Colonic mucosa (tissue), 4 donors: ENCODE measurements around the gene DCAF17. TPM values are rescaled to one million over a fixed set of nuclear protein-coding genes. Genes with fewer than 3 reads are reported as not detected.

ENCODE experiments used
- DNase-seq: peaks from one replicate; pipeline ENCODE4 v3.0.0-alpha.2; 2020
- H3K27ac ChIP-seq: fragments of 200-600 bp; one replicate; pipeline ENCODE4 v1.8.0; 2021
- H3K27me3 ChIP-seq: fragments of 200-600 bp; one replicate; pipeline ENCODE4 v1.8.0; 2021
- H3K36me3 ChIP-seq: fragments of 200-600 bp; one replicate; pipeline ENCODE4 v1.8.0; 2021
- H3K4me1 ChIP-seq: fragments of 200-600 bp; one replicate; pipeline ENCODE4 v1.8.0; 2021; ENCODE audit warnings: mild to moderate bottlenecking
- H3K4me3 ChIP-seq: fragments of 200-600 bp; one replicate; pipeline ENCODE4 v1.8.0; 2021
- H3K9ac ChIP-seq, 2 donors: one replicate each; pipeline ENCODE4 v1.7.0; 2013; ENCODE audit warnings: control low read depth in 2 of 2, low read depth in 2 of 2, low read length in 2 of 2
- H3K9me3 ChIP-seq: fragments of 200-600 bp; one replicate; pipeline ENCODE4 v1.8.0; 2021
- intact Hi-C: fragments of 100-400 bp; cut with DNase I; formaldehyde crosslinking; loops from one replicate; pipeline ENCODE4 v1.14.1; 2022
- total RNA-seq, 2 donors: library from RNA; stranded (reverse); fragmentation: NEBNext Ultra II Directional in 1 of 2; extraction: Animal tissue kit (Norgen Biotek cat#: 25700) in 1 of 2; gene quantifications; one replicate each; pipeline ENCODE4 v1.2.1, GENCODE V29; 2021
- TF ChIP-seq, protein P1 (sequence below): fragments of 200-600 bp; IDR thresholded peaks from one replicate; pipeline ENCODE4 v1.8.0; 2022; ENCODE audit warnings: antibody characterized with exemption, mild to moderate bottlenecking
- donor health status: healthy.
- donor health status: DM: no; HTN: no; CAD: no.
- donor health status: DM: no; HTN: no; CAD: no.

Gene DCAF17
- total RNA-seq, 2 donors from 2014 or later: 9.7 to 10.2 TPM

- H3K27ac ChIP-seq: no peak overlapping the region
- H3K4me3 ChIP-seq: no peak overlapping the region
- no peaks in the 10 kb centered on the region for H3K9me3 ChIP-seq
- no peak overlapping the region for H3K9ac ChIP-seq
- intact Hi-C loops: no loop called here
- no peaks in the 10 kb centered on the region for H3K27me3 ChIP-seq
- no peaks in the 10 kb centered on the region for H3K4me1 ChIP-seq
- H3K36me3 ChIP-seq: no peaks in the 10 kb centered on the region
- DNase-seq: no peak
- TF ChIP-seq, protein P1, sequence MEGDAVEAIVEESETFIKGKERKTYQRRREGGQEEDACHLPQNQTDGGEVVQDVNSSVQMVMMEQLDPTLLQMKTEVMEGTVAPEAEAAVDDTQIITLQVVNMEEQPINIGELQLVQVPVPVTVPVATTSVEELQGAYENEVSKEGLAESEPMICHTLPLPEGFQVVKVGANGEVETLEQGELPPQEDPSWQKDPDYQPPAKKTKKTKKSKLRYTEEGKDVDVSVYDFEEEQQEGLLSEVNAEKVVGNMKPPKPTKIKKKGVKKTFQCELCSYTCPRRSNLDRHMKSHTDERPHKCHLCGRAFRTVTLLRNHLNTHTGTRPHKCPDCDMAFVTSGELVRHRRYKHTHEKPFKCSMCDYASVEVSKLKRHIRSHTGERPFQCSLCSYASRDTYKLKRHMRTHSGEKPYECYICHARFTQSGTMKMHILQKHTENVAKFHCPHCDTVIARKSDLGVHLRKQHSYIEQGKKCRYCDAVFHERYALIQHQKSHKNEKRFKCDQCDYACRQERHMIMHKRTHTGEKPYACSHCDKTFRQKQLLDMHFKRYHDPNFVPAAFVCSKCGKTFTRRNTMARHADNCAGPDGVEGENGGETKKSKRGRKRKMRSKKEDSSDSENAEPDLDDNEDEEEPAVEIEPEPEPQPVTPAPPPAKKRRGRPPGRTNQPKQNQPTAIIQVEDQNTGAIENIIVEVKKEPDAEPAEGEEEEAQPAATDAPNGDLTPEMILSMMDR: no peak
Observed at GRCh38 chr2:171405546-171405945, 28.5 kb upstream of the DCAF17 start.

GRCh38 chr2:171406044-171406443 is 28.0 kb upstream of the DCAF17 start:
- Histone ChIP-seq H3K9ac (no peak overlapping the region), H3K27ac (no peak overlapping the region), H3K4me1 (no peaks in the 10 kb centered on the region), H3K4me3 (no peak overlapping the region), H3K9me3 (no peaks in the 10 kb centered on the region), H3K36me3 (no peaks in the 10 kb centered on the region), H3K27me3 (no peaks in the 10 kb centered on the region)
- TF ChIP-seq, protein P1: no peak
- no peak for DNase-seq
- intact Hi-C loops: no loop called here

GRCh38 chr2:171407030-171407675 is 26.9 kb upstream of the DCAF17 start:
- no peaks in the 10 kb centered on the region for H3K27me3 ChIP-seq
- no peaks in the 10 kb centered on the region for H3K4me1 ChIP-seq
- H3K27ac ChIP-seq: no peak overlapping the region
- TF ChIP-seq, protein P1: no peak
- intact Hi-C loops: no loop called here
- H3K9me3 ChIP-seq: no peaks in the 10 kb centered on the region
- no peak overlapping the region for H3K9ac ChIP-seq
- no peak overlapping the region for H3K4me3 ChIP-seq
- DNase-seq: no peak
- H3K36me3 ChIP-seq: no peaks in the 10 kb centered on the region

DNA sequence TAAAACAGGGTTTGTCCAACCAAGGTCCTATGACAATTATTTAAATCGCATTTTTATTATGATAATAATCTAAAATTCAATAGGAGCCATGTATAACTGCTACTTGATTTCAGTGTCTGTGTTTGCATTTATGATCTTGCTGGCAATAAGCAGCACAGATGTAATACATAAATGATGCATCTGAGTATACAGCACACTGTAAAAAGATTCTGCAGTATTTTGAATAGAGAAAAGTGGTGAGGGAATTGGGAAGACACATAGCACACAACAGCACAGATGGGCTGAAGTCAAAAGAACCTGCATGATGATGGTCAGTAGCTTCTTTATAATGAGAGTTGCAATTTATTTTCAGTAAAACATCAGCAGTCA is 26.4 kb upstream of the DCAF17 start:
- DNase-seq: no peak
- Histone ChIP-seq H3K36me3 (no peaks in the 10 kb centered on the region), H3K9ac (no peak overlapping the region), H3K4me3 (no peak overlapping the region), H3K27me3 (no peaks in the 10 kb centered on the region), H3K9me3 (no peaks in the 10 kb centered on the region), H3K4me1 (no peaks in the 10 kb centered on the region), H3K27ac (no peak overlapping the region)
- intact Hi-C loops: no loop called here
- TF ChIP-seq, protein P1: no peak

- Histone ChIP-seq H3K9me3 (no peaks in the 10 kb centered on the region), H3K9ac (no peak overlapping the region), H3K36me3 (no peaks in the 10 kb centered on the region), H3K4me1 (no peaks in the 10 kb centered on the region), H3K27ac (no peak overlapping the region), H3K27me3 (no peaks in the 10 kb centered on the region), H3K4me3 (no peak overlapping the region)
- TF ChIP-seq, protein P1: no peak
- no peak for DNase-seq
- intact Hi-C loops: no loop called here
Observed at GRCh38 chr2:171409436-171409971, 24.5 kb upstream of the DCAF17 start.
